Neutrophil (primary cell): ENCODE data around the gene HTRA1.

Experiments used
- H3K27ac ChIP-seq: fragments of 200-600 bp; sonication (generic); 2 replicates; pipeline ENCODE4 v1.5.1; 2016; ENCODE audit warnings: mild to moderate bottlenecking, moderate library complexity
- H3K27me3 ChIP-seq: fragments of 200-600 bp; sonication (generic); 2 replicates; pipeline ENCODE4 v1.6.0; 2016; ENCODE audit warnings: mild to moderate bottlenecking
- H3K36me3 ChIP-seq: fragments of 200-600 bp; sonication (generic); 2 replicates; pipeline ENCODE4 v1.5.1; 2017
- H3K4me1 ChIP-seq, 2 experiments: fragments of 200-600 bp in 1 of 2; sonication (generic) in 1 of 2; 1 replicate in 1 of 2; 2 replicates in 1 of 2; pipeline versions ENCODE4 v1.5.1 to v1.6.1; 2013 to 2016; ENCODE audit warnings: low read depth in 1 of 2, low read length in 1 of 2, mild to moderate bottlenecking in 1 of 2, moderate library complexity in 1 of 2; ENCODE audit not compliant: control insufficient read depth in 1 of 2, insufficient read depth in 1 of 2
- H3K4me3 ChIP-seq, 2 experiments: fragments of 200-600 bp in 1 of 2; sonication (generic) in 1 of 2; 1 replicate in 1 of 2; 2 replicates in 1 of 2; pipeline ENCODE4 v1.5.1; 2013 to 2016; ENCODE audit warnings: low read depth in 1 of 2, low read length in 1 of 2, mild to moderate bottlenecking in 1 of 2, moderate library complexity in 1 of 2
- H3K9me3 ChIP-seq: fragments of 200-600 bp; sonication (generic); 2 replicates; pipeline ENCODE4 v1.5.1; 2016
- CTCF ChIP-seq: fragments of 200-600 bp; sonication (generic); IDR thresholded peaks from 2 replicates; pipeline ENCODE4 v1.5.1; 2016; ENCODE audit warnings: antibody characterized with exemption

HTRA1 gene

DNA sequence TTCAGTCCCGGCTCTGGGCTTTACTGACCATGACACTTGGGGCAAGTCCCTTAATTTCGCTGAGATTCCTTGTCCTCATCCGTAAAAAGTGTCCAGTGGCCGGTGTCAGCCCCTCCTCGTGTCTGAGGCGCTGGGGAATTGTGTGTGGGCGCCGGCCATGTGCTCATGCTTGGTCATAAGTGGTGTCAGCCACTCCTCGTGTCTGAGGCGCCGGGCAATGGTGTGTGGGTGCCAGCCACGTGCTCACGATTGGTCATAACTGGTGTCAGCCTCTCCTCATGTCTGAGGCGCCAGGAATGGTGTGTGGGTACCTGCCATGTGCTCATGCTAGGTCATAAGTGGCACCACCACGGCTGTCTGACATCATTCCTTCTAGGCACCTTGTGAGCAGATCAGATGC, 58.5 kb downstream of the HTRA1 start:
- TF ChIP-seq CTCF: no peak
- Histone ChIP-seq H3K9me3 (no peaks in the 10 kb centered on the region), H3K27me3 (peaks cover 13% of the 10 kb centered on the region), H3K36me3 (no peaks in the 10 kb centered on the region), H3K4me1 (no peaks in the 10 kb centered on the region), H3K27ac (no peak overlapping the region), H3K4me3 (no peak overlapping the region)

DNA sequence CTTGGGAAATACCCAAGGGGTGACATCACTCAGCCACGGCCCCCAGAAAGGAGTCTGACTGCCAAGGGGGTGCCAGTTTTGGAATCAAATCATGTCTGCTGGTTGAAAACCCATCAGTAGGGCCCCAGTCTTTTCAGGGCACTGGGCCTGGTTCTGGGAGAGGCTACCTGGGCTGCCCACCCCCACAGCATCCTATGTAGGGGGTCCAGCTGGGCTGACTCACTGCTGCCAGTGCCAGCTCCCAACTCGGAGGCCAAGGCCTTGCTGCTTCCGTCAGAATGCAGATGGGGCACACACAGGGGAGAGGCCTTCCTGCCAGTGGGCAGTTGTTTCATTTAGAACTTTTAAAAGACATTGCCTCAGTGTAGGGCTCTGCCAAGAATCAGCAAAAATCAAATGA, 59.7 kb downstream of the HTRA1 start:
- Histone ChIP-seq H3K36me3 (no peaks in the 10 kb centered on the region), H3K27ac (no peak overlapping the region), H3K9me3 (no peaks in the 10 kb centered on the region), H3K4me3 (no peak overlapping the region), H3K27me3 (peaks cover 13% of the 10 kb centered on the region), H3K4me1 (no peaks in the 10 kb centered on the region)
- no peak for TF ChIP-seq CTCF

GRCh38 chr10:122524811-122525210, 63.5 kb downstream of the HTRA1 start:
- Histone ChIP-seq H3K4me1 (no peaks in the 10 kb centered on the region), H3K36me3 (no peaks in the 10 kb centered on the region), H3K27ac (no peak overlapping the region), H3K9me3 (no peaks in the 10 kb centered on the region), H3K4me3 (no peak overlapping the region), H3K27me3 (peaks cover 37% of the 10 kb centered on the region)
- no peak for TF ChIP-seq CTCF

GRCh38 chr10:122525788-122526187, 64.4 kb downstream of the HTRA1 start:
- Histone ChIP-seq H3K9me3 (no peaks in the 10 kb centered on the region), H3K27me3 (peaks cover 47% of the 10 kb centered on the region), H3K4me3 (no peak overlapping the region), H3K36me3 (no peaks in the 10 kb centered on the region), H3K4me1 (no peaks in the 10 kb centered on the region), H3K27ac (no peak overlapping the region)
- no peak for TF ChIP-seq CTCF

DNA sequence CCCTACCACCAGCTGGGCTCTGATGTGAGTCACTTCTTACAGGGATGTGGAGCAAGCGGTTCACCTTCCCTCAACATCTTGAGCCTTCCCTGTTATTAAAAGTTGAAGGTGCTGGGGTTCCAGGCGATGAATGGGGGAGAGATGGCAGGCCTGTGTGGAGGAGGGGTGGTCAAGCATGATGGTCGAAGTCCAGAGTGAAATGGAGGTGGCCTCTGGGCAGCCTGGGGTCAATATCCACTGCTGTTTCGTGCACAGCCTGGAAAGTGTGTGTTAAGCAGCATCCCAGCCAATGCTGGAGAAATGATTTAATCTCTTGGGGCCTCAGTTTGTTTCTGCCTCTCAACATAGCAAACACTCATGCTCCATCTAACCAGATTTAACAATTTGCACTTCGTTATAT, 65.5 kb downstream of the HTRA1 start:
- Histone ChIP-seq H3K4me1 (no peaks in the 10 kb centered on the region), H3K27ac (no peak overlapping the region), H3K9me3 (no peaks in the 10 kb centered on the region), H3K36me3 (no peaks in the 10 kb centered on the region), H3K4me3 (no peak overlapping the region), H3K27me3 (peaks cover 51% of the 10 kb centered on the region)
- no peak for TF ChIP-seq CTCF

DNA sequence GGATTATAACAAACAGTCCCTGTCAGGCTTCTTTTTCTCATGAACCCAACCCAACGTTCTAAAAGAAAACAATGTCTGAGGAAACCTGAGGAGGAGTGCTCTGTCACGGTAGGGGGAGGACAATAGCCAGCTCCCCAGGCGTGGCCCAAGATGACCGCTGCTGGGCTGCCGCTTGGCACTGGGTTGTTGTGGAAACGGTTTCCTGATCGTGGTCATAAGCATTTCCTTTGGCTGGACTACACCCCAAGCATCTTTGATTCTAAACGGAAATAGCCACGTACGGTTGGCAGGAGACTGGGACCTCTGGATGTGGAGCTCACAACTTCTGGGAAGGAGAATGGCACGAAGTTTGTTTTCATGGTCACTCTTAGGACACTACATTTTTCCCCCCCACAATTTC, 68.8 kb downstream of the HTRA1 start:
- no peak for TF ChIP-seq CTCF
- Histone ChIP-seq H3K4me1 (no peaks in the 10 kb centered on the region), H3K4me3 (no peak overlapping the region), H3K27ac (no peak overlapping the region), H3K9me3 (no peaks in the 10 kb centered on the region), H3K36me3 (no peaks in the 10 kb centered on the region), H3K27me3 (peaks cover 50% of the 10 kb centered on the region)
